Measurements from ENCODE around the gene SLC24A4. TPM values are rescaled to one million over a fixed set of nuclear protein-coding genes. Genes with fewer than 3 reads are reported as not detected.

SLC24A4 gene
- total and polyA plus RNA-seq, 2 donors (not counting 3 experiments of a cell fraction or from before 2014, with no cell fraction given), result 0.07 to 0.08 TPM

DNA sequence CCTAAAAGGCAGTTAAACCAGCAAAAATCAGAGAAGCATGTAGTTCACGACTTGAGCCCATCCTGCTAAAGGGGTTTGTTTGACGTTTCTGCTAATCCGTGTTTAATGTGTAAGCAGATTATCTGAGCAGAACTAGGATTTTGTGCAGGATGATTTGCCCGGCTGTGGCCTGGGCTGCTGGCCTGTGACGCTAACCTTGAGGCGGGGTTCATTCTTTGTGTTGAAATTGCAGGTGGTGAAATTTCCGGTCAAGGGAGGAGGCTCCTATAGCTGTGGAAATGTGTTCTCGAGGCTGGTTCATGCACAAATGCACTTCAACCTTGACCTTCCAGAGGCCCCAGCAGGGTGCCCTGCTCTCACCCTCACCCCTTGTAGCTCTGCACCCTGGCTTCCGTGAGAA lies 63.7 kb downstream of the SLC24A4 start:
- no peaks in the 10 kb centered on the region for H3K9me1 ChIP-seq (replicated peaks; ENCODE audit: control insufficient read depth, extremely low read depth, insufficient read depth, low read length)
- DNase-seq (ENCODE audit: low read depth, low spot score) (no peak), FAIRE-seq (no peak)
- H3K4me3 ChIP-seq (replicated peaks in 1 of 3; ENCODE audit: insufficient read depth in 1 of 3, low read depth in 1 of 3, low read length in 3 of 3), result no peak overlapping the region
- no peak overlapping the region for H2AFZ ChIP-seq (ENCODE audit: low read depth, low read length)
- ChIA-PET POLR2A (no interaction called here), CTCF (no interaction called here)
- H4K20me1 ChIP-seq (replicated peaks; ENCODE audit: control insufficient read depth, extremely low read depth, insufficient read depth, low read length), result no peaks in the 10 kb centered on the region
- no peaks in the 10 kb centered on the region for H3K9me3 ChIP-seq (replicated peaks; ENCODE audit: control insufficient read depth, insufficient read depth, low read length)
- no peaks in the 10 kb centered on the region for H3K36me3 ChIP-seq (ENCODE audit: control insufficient read depth in 2 of 2, extremely low read depth in 1 of 2, insufficient read depth in 2 of 2, low read length in 2 of 2)
- no peak overlapping the region for H3K27ac ChIP-seq (ENCODE audit: insufficient read depth, low read depth, low read length)
- H3K4me1 ChIP-seq (ENCODE audit: control insufficient read depth, extremely low read depth, insufficient read depth, low read length), result no peaks in the 10 kb centered on the region
- intact Hi-C loops (cut with micrococcal nuclease) (no loop called here), dilution Hi-C loops (cut with MboI; ENCODE audit: extremely low pct_ligation_motif_present, low sequenced_read_pairs) (no loop called here)
- no peak for TF ChIP-seq GATA2 (IDR thresholded peaks at IDR 0.05; ENCODE audit: insufficient read depth, insufficient read length, low read depth, low read length)
- no peak for TF ChIP-seq MYC (IDR thresholded peaks at IDR 0.05; ENCODE audit: low read depth, low read length)
- TF ChIP-seq JUN (IDR thresholded peaks at IDR 0.05; ENCODE audit: borderline replicate concordance, insufficient read depth, insufficient read length, low read depth), result no peak
- TF ChIP-seq, protein P1, sequence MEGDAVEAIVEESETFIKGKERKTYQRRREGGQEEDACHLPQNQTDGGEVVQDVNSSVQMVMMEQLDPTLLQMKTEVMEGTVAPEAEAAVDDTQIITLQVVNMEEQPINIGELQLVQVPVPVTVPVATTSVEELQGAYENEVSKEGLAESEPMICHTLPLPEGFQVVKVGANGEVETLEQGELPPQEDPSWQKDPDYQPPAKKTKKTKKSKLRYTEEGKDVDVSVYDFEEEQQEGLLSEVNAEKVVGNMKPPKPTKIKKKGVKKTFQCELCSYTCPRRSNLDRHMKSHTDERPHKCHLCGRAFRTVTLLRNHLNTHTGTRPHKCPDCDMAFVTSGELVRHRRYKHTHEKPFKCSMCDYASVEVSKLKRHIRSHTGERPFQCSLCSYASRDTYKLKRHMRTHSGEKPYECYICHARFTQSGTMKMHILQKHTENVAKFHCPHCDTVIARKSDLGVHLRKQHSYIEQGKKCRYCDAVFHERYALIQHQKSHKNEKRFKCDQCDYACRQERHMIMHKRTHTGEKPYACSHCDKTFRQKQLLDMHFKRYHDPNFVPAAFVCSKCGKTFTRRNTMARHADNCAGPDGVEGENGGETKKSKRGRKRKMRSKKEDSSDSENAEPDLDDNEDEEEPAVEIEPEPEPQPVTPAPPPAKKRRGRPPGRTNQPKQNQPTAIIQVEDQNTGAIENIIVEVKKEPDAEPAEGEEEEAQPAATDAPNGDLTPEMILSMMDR (IDR thresholded peaks at IDR 0.05; ENCODE audit: extremely low read depth in 1 of 2, insufficient read depth in 1 of 2, low read depth in 1 of 2, low read length in 2 of 2), result no peak
- TF ChIP-seq FOS (IDR thresholded peaks at IDR 0.05; ENCODE audit: borderline replicate concordance, insufficient read depth, low read length), result no peak
- no peak for TF ChIP-seq EZH2 (IDR thresholded peaks at IDR 0.05; ENCODE audit: borderline replicate concordance, low read depth, low read length, severe bottlenecking)
- no peak for TF ChIP-seq POLR2A (IDR thresholded peaks at IDR 0.05; ENCODE audit: low read depth, low read length)
- TF ChIP-seq POLR2AphosphoS5 (IDR thresholded peaks at IDR 0.05; ENCODE audit: insufficient read depth, low read depth, low read length), result no peak
- TF ChIP-seq MAX (IDR thresholded peaks at IDR 0.05; ENCODE audit: insufficient read depth, insufficient read length), result no peak
- no peak overlapping the region for H3K9ac ChIP-seq (replicated peaks; ENCODE audit: extremely low read depth, insufficient read depth, low read length)
- no TSS peak for BruUV-seq (replicated peaks)
- no peak overlapping the region for H3K4me2 ChIP-seq (ENCODE audit: insufficient read depth, low read length)
- H3K27me3 ChIP-seq (ENCODE audit: control insufficient read depth in 2 of 2, insufficient read depth in 2 of 2, low read length in 2 of 2), result no peaks in the 10 kb centered on the region
- H3K79me2 ChIP-seq (ENCODE audit: control insufficient read depth, insufficient read depth, low read length), result no peaks in the 10 kb centered on the region

Data from endothelial cell of umbilical vein (primary cell).